PC-9 (cell line): ENCODE measurements around the gene RAB31.

Source experiments
- CTCF ChIP-seq: fragments of 200-600 bp; sonication (generic); conservative IDR thresholded peaks from 2 replicates; pipeline ENCODE4 v1.6.1; 2017; ENCODE audit warnings: mixed run types, antibody characterized with exemption, mild to moderate bottlenecking, moderate library complexity
- EZH2 ChIP-seq: fragments of 200-600 bp; sonication (generic); IDR thresholded peaks from 2 replicates; pipeline ENCODE4 v1.8.0; 2017; ENCODE audit warnings: antibody characterized with exemption, low read depth

- TF ChIP-seq CTCF: no peak
- TF ChIP-seq EZH2: no peak
Observed at GRCh38 chr18:9856092-9856491, 148.0 kb downstream of the RAB31 start.
